Measurements from ENCODE around the gene CDC7.

Gene CDC7

DNA sequence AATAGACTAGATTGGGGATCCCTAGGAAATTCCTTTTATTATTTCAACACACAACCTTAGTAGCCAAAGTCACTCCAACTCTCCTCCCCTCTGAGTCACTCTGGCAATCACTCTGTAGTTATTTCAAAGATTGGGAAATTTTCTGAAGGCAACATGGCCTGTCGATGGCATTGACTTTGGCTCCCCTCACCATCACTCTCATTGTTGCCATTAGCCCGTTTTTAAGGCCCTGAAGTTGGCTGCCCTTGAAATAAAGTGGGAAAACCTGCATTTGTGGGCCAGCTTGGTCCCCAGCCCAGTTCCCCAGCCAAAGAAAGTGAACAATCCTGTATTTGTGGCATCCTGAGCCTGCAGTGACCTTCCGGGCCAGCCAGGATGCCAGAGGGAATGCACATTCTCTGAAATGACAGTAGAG is 52.5 kb downstream of the CDC7 start:
- TF ChIP-seq, protein P1, sequence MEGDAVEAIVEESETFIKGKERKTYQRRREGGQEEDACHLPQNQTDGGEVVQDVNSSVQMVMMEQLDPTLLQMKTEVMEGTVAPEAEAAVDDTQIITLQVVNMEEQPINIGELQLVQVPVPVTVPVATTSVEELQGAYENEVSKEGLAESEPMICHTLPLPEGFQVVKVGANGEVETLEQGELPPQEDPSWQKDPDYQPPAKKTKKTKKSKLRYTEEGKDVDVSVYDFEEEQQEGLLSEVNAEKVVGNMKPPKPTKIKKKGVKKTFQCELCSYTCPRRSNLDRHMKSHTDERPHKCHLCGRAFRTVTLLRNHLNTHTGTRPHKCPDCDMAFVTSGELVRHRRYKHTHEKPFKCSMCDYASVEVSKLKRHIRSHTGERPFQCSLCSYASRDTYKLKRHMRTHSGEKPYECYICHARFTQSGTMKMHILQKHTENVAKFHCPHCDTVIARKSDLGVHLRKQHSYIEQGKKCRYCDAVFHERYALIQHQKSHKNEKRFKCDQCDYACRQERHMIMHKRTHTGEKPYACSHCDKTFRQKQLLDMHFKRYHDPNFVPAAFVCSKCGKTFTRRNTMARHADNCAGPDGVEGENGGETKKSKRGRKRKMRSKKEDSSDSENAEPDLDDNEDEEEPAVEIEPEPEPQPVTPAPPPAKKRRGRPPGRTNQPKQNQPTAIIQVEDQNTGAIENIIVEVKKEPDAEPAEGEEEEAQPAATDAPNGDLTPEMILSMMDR (IDR thresholded peaks at IDR 0.05; ENCODE audit: low read length, missing control alignments): no peak
- peak; percentile 87 for DNase-seq (ENCODE audit: low read depth)
- no peak overlapping the region for H3K4me3 ChIP-seq (replicated peaks; ENCODE audit: low read depth, low read length)

- TF ChIP-seq, protein P1 (IDR thresholded peaks at IDR 0.05; ENCODE audit: low read length, missing control alignments): no peak
- peak; percentile 49 for DNase-seq (ENCODE audit: low read depth)
- H3K4me3 ChIP-seq (replicated peaks; ENCODE audit: low read depth, low read length): no peak overlapping the region
Measured at GRCh38 chr1:91555074-91555730, 54.6 kb downstream of the CDC7 start.

DNA sequence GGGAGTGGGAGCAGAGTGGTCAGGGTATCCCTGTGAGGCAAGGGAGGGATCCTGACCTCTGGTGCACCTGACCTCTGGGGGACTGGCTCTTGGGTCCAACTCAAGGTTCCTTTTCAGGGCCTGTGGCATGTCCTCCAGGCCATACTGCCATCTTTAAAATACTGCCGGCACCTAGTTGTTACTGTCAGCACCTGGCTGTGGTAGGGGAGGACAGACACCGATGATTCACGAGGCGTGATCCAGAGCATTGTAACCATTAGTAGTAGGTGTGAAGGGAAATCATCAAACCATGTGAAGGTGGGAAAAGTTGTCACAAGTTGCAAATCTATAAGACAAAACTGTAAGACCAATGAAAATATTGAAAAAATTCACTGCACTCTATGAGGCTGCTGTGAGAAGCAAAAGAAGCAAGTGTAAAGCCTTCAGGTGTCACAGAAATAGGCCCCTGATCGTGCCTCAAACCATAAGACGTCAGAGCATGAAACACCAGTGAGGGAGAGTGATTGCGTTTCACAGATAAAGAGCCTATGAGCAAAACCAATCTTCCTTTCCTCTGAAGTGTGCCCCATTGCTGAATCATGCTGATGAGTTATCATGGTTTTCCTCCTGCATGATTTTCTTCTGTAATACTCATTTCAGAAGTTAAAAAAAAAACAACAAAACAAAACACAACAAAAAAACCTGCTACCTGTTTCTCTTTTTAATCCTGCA is 55.3 kb downstream of the CDC7 start:
- peak; percentile 92 for DNase-seq (ENCODE audit: low read depth)
- H3K4me3 ChIP-seq (replicated peaks; ENCODE audit: low read depth, low read length): no peak overlapping the region
- TF ChIP-seq, protein P1 (IDR thresholded peaks at IDR 0.05; ENCODE audit: low read length, missing control alignments): no peak

DNA sequence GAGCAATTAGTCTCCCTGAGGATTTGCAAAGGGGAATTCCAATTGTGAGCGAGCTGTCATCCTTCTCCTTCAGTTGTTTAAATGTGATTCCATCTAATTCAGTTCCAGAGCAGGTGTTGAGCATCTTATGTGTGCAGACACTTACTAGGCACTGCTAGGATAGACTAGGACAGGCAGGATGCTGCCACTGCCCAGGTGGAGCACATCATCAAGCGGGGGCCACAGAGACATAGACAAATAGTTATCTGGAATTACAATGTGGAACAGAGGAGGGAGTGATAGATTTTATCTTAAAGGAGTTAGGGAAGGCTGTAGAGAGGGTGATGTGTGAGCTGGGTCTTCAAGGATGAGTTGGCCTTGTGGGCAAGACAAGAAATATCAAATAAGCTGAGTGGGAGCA is 55.9 kb downstream of the CDC7 start:
- no peak overlapping the region for H3K4me3 ChIP-seq (replicated peaks; ENCODE audit: low read depth, low read length)
- DNase-seq (ENCODE audit: low read depth): no peak
- TF ChIP-seq, protein P1 (IDR thresholded peaks at IDR 0.05; ENCODE audit: low read length, missing control alignments): no peak

- DNase-seq (ENCODE audit: low read depth): peak; percentile 60
Measured at GRCh38 chr1:91557039-91557690, 56.5 kb downstream of the CDC7 start.

DNA sequence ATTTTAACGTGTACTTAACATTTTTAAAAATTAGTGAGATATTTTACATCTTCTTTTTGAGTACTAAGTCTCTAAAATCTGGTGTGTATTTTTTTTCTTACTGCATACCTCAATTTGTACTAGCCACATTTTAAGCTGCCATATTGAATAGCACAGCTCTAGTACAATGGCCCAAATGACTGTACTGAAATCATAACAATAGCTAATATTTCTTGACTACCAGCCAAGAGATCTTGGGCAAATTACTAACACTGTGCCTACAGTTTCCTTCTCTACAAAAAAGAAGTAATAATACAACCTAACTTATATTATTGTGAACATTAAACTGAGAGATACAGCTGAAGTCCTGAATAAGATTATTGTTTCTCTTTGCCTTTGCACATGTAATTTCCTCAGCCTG is 57.2 kb downstream of the CDC7 start:
- DNase-seq (ENCODE audit: low read depth): no peak
- TF ChIP-seq, protein P1 (IDR thresholded peaks at IDR 0.05; ENCODE audit: low read length, missing control alignments): no peak
- no peak overlapping the region for H3K4me3 ChIP-seq (replicated peaks; ENCODE audit: low read depth, low read length)

More at GRCh38 chr1:91557039-91557690, 56.5 kb downstream of the CDC7 start:
- TF ChIP-seq, protein P1 (IDR thresholded peaks at IDR 0.05; ENCODE audit: low read length, missing control alignments): no peak
- no peak overlapping the region for H3K4me3 ChIP-seq (replicated peaks; ENCODE audit: low read depth, low read length)
